Iris pigment epithelial cell (primary cell): ENCODE measurements around the gene CHRDL2.
"Not testable (repeated sequence)": the region's sequence is repeated elsewhere in the genome, so short reads cannot be mapped to it uniquely, and the experiment has no call there.

Experiments used
- DNase-seq: peaks from one replicate; pipeline ENCODE4 v3.0.0-alpha.2; 2011; ENCODE audit warnings: low read depth

Gene CHRDL2

GRCh38 chr11:74731301-74732094, at the start of gene CHRDL2:
Gene CHRDL2 (minus strand): TSS chr11:74731426. CDS start chr11:74730888, 538 bp downstream.
- peak; percentile 52 for DNase-seq

GRCh38 chr11:74780248-74781005, 49.2 kb upstream of the CHRDL2 start:
- peak; percentile 2 for DNase-seq

- no peak for DNase-seq
These were observed 47.4 kb upstream of the CHRDL2 start for GRCh38 chr11:74778581-74778980.

GRCh38 chr11:74777877-74778276, 46.7 kb upstream of the CHRDL2 start:
- no peak for DNase-seq

GRCh38 chr11:74777038-74777437, 45.8 kb upstream of the CHRDL2 start:
- no peak for DNase-seq

GRCh38 chr11:74776546-74776945, 45.3 kb upstream of the CHRDL2 start:
- DNase-seq: no peak

- no peak for DNase-seq
These were observed 44.5 kb upstream of the CHRDL2 start for GRCh38 chr11:74775762-74776161.

- peak; percentile 47 for DNase-seq
These were observed 42.2 kb upstream of the CHRDL2 start for GRCh38 chr11:74773476-74773875.

GRCh38 chr11:74771139-74771538, 39.9 kb upstream of the CHRDL2 start:
- no peak for DNase-seq

- DNase-seq: peak; percentile 52
These were observed 39.2 kb upstream of the CHRDL2 start for GRCh38 chr11:74770456-74770855.

- no peak for DNase-seq
These were observed 38.0 kb upstream of the CHRDL2 start for GRCh38 chr11:74769055-74769707.

- DNase-seq: not testable (repeated sequence)
These were observed 37.0 kb upstream of the CHRDL2 start for GRCh38 chr11:74768172-74768651.

GRCh38 chr11:74766905-74767304, 35.7 kb upstream of the CHRDL2 start:
- DNase-seq: no peak

- peak; percentile 7 for DNase-seq
These were observed 25.3 kb upstream of the CHRDL2 start for GRCh38 chr11:74756571-74756970.

GRCh38 chr11:74755395-74755995, 24.3 kb upstream of the CHRDL2 start:
- peak; percentile 53 for DNase-seq

GRCh38 chr11:74754507-74755252, 23.5 kb upstream of the CHRDL2 start:
- DNase-seq: peak; percentile 92

GRCh38 chr11:74751303-74751702, 20.1 kb upstream of the CHRDL2 start:
- no peak for DNase-seq

GRCh38 chr11:74750598-74750997, 19.4 kb upstream of the CHRDL2 start:
- not testable (repeated sequence) for DNase-seq

- DNase-seq: no peak
These were observed 18.7 kb upstream of the CHRDL2 start for GRCh38 chr11:74749965-74750296.

- DNase-seq: peak; percentile 42
These were observed 18.1 kb upstream of the CHRDL2 start for GRCh38 chr11:74749127-74749964.
